Measurements from ENCODE around the gene BTRC.
A peak's percentile ranks its signal among the peaks of the same experiment; 100 is the strongest.

Gene BTRC

GRCh38 chr10:101565936-101566332 is 212.0 kb downstream of the BTRC start:
- H3K36me3 Mint-ChIP-seq (ENCODE audit: low read depth): no peaks in the 10 kb centered on the region
- peaks cover 48% of the 10 kb centered on the region for H3K27me3 Mint-ChIP-seq (ENCODE audit: low read depth)
- H3K9me3 Mint-ChIP-seq: no peaks in the 10 kb centered on the region
- H3K4me1 Mint-ChIP-seq (ENCODE audit: low read depth): peaks cover 10% of the 10 kb centered on the region
- no peak for DNase-seq (ENCODE audit: low spot score)
- H3K4me3 Mint-ChIP-seq: no peak overlapping the region
- H3K27ac Mint-ChIP-seq: no peak overlapping the region

GRCh38 chr10:101566333-101567164 is 212.6 kb downstream of the BTRC start:
- no peak overlapping the region for H3K27ac Mint-ChIP-seq
- peak overlapping the region; percentile 2 for H3K4me3 Mint-ChIP-seq
- H3K36me3 Mint-ChIP-seq (ENCODE audit: low read depth): no peaks in the 10 kb centered on the region
- H3K27me3 Mint-ChIP-seq (ENCODE audit: low read depth): peaks cover 48% of the 10 kb centered on the region
- H3K9me3 Mint-ChIP-seq: no peaks in the 10 kb centered on the region
- no peak for DNase-seq (ENCODE audit: low spot score)
- peaks cover 10% of the 10 kb centered on the region for H3K4me1 Mint-ChIP-seq (ENCODE audit: low read depth)

GRCh38 chr10:101567165-101568006 is 213.4 kb downstream of the BTRC start:
- H3K27me3 Mint-ChIP-seq (ENCODE audit: low read depth): peaks cover 48% of the 10 kb centered on the region
- H3K36me3 Mint-ChIP-seq (ENCODE audit: low read depth): no peaks in the 10 kb centered on the region
- no peaks in the 10 kb centered on the region for H3K9me3 Mint-ChIP-seq

GRCh38 chr10:101568054-101568745 is 214.2 kb downstream of the BTRC start:
- H3K4me1 Mint-ChIP-seq (ENCODE audit: low read depth): peaks cover 10% of the 10 kb centered on the region
- no peak overlapping the region for H3K27ac Mint-ChIP-seq
- no peak for DNase-seq (ENCODE audit: low spot score)
- H3K9me3 Mint-ChIP-seq: no peaks in the 10 kb centered on the region
- no peaks in the 10 kb centered on the region for H3K36me3 Mint-ChIP-seq (ENCODE audit: low read depth)
- H3K27me3 Mint-ChIP-seq (ENCODE audit: low read depth): peaks cover 48% of the 10 kb centered on the region
- H3K4me3 Mint-ChIP-seq: peak overlapping the region; percentile 21

More at GRCh38 chr10:101567165-101568006, 213.4 kb downstream of the BTRC start:
- H3K4me3 Mint-ChIP-seq: no peak overlapping the region
- DNase-seq (ENCODE audit: low spot score): no peak
- H3K27ac Mint-ChIP-seq: no peak overlapping the region
- H3K4me1 Mint-ChIP-seq (ENCODE audit: low read depth): peaks cover 10% of the 10 kb centered on the region

GRCh38 chr10:101569323-101569621 is 215.3 kb downstream of the BTRC start:
- peaks cover 10% of the 10 kb centered on the region for H3K4me1 Mint-ChIP-seq (ENCODE audit: low read depth)
- H3K4me3 Mint-ChIP-seq: no peak overlapping the region
- peaks cover 43% of the 10 kb centered on the region for H3K27me3 Mint-ChIP-seq (ENCODE audit: low read depth)
- no peak for DNase-seq (ENCODE audit: low spot score)
- H3K9me3 Mint-ChIP-seq: no peaks in the 10 kb centered on the region
- no peak overlapping the region for H3K27ac Mint-ChIP-seq
- no peaks in the 10 kb centered on the region for H3K36me3 Mint-ChIP-seq (ENCODE audit: low read depth)

GRCh38 chr10:101569622-101570427 is 215.9 kb downstream of the BTRC start:
- Mint-ChIP-seq H3K27me3 (ENCODE audit: low read depth) (peaks cover 43% of the 10 kb centered on the region), H3K9me3 (no peaks in the 10 kb centered on the region), H3K4me1 (ENCODE audit: low read depth) (peaks cover 10% of the 10 kb centered on the region), H3K36me3 (ENCODE audit: low read depth) (no peaks in the 10 kb centered on the region), H3K4me3 (peak overlapping the region; percentile 77), H3K27ac (peak overlapping the region; percentile 26)
- DNase-seq (ENCODE audit: low spot score): peak; percentile 69

GRCh38 chr10:101570428-101571270 is 216.7 kb downstream of the BTRC start:
- no peak overlapping the region for H3K27ac Mint-ChIP-seq

GRCh38 chr10:101571271-101571925 is 217.4 kb downstream of the BTRC start:
- peaks cover 7% of the 10 kb centered on the region for H3K4me1 Mint-ChIP-seq (ENCODE audit: low read depth)
- no peak overlapping the region for H3K27ac Mint-ChIP-seq
- peak overlapping the region; percentile 45 for H3K4me3 Mint-ChIP-seq
- DNase-seq (ENCODE audit: low spot score): no peak
- H3K36me3 Mint-ChIP-seq (ENCODE audit: low read depth): no peaks in the 10 kb centered on the region
- H3K9me3 Mint-ChIP-seq: no peaks in the 10 kb centered on the region
- peaks cover 30% of the 10 kb centered on the region for H3K27me3 Mint-ChIP-seq (ENCODE audit: low read depth)

More at GRCh38 chr10:101570428-101571270, 216.7 kb downstream of the BTRC start:
- H3K36me3 Mint-ChIP-seq (ENCODE audit: low read depth): no peaks in the 10 kb centered on the region
- H3K9me3 Mint-ChIP-seq: no peaks in the 10 kb centered on the region
- H3K4me1 Mint-ChIP-seq (ENCODE audit: low read depth): peaks cover 10% of the 10 kb centered on the region
- peak overlapping the region; percentile 45 for H3K4me3 Mint-ChIP-seq
- no peak for DNase-seq (ENCODE audit: low spot score)
- peaks cover 38% of the 10 kb centered on the region for H3K27me3 Mint-ChIP-seq (ENCODE audit: low read depth)

- Mint-ChIP-seq H3K27me3 (ENCODE audit: low read depth) (peaks cover 26% of the 10 kb centered on the region), H3K4me1 (ENCODE audit: low read depth) (peaks cover 5% of the 10 kb centered on the region), H3K27ac (no peak overlapping the region), H3K36me3 (ENCODE audit: low read depth) (no peaks in the 10 kb centered on the region), H3K9me3 (no peaks in the 10 kb centered on the region), H3K4me3 (no peak overlapping the region)
- no peak for DNase-seq (ENCODE audit: low spot score)
Measured at GRCh38 chr10:101572126-101572525, 218.2 kb downstream of the BTRC start.

- no peak overlapping the region for H3K4me3 Mint-ChIP-seq
- no peak overlapping the region for H3K27ac Mint-ChIP-seq
- peaks cover 20% of the 10 kb centered on the region for H3K27me3 Mint-ChIP-seq (ENCODE audit: low read depth)
- no peak for DNase-seq (ENCODE audit: low spot score)
- H3K36me3 Mint-ChIP-seq (ENCODE audit: low read depth): no peaks in the 10 kb centered on the region
- H3K4me1 Mint-ChIP-seq (ENCODE audit: low read depth): peaks cover 3% of the 10 kb centered on the region
- no peaks in the 10 kb centered on the region for H3K9me3 Mint-ChIP-seq
Measured at GRCh38 chr10:101572785-101573184, 218.8 kb downstream of the BTRC start.

GRCh38 chr10:101573885-101574753 is 220.2 kb downstream of the BTRC start:
- H3K27ac Mint-ChIP-seq: no peak overlapping the region
- DNase-seq (ENCODE audit: low spot score): no peak
- H3K4me3 Mint-ChIP-seq: no peak overlapping the region
- peaks cover 9% of the 10 kb centered on the region for H3K27me3 Mint-ChIP-seq (ENCODE audit: low read depth)
- H3K4me1 Mint-ChIP-seq (ENCODE audit: low read depth): peaks cover 3% of the 10 kb centered on the region
- no peaks in the 10 kb centered on the region for H3K36me3 Mint-ChIP-seq (ENCODE audit: low read depth)
- H3K9me3 Mint-ChIP-seq: no peaks in the 10 kb centered on the region

GRCh38 chr10:101575091-101575490 is 221.1 kb downstream of the BTRC start:
- Mint-ChIP-seq H3K4me3 (no peak overlapping the region), H3K27ac (no peak overlapping the region), H3K4me1 (ENCODE audit: low read depth) (no peaks in the 10 kb centered on the region), H3K27me3 (ENCODE audit: low read depth) (no peaks in the 10 kb centered on the region), H3K36me3 (ENCODE audit: low read depth) (no peaks in the 10 kb centered on the region), H3K9me3 (no peaks in the 10 kb centered on the region)
- DNase-seq (ENCODE audit: low spot score): no peak
